Mammary epithelial cell (primary cell): ENCODE measurements around the gene ITPKB.

Experiments used
- EZH2 ChIP-seq: IDR thresholded peaks from 2 replicates; pipeline ENCODE4 v1.6.1; 2012; ENCODE audit warnings: low read length, inconsistent platforms, borderline replicate concordance
- TF ChIP-seq, protein P1 (sequence below), 2 donors: IDR thresholded peaks in 1 of 2; conservative IDR thresholded peaks in 1 of 2; 2 replicates each; pipeline ENCODE4 v1.5.1; 2011 to 2012; ENCODE audit warnings: inconsistent platforms in 2 of 2, low read length in 2 of 2, mild to moderate bottlenecking in 2 of 2, control low read depth in 1 of 2, low read depth in 1 of 2; ENCODE audit not compliant: insufficient read depth in 1 of 2; ENCODE audit errors: extremely low read depth in 1 of 2

- TF ChIP-seq, protein P1, sequence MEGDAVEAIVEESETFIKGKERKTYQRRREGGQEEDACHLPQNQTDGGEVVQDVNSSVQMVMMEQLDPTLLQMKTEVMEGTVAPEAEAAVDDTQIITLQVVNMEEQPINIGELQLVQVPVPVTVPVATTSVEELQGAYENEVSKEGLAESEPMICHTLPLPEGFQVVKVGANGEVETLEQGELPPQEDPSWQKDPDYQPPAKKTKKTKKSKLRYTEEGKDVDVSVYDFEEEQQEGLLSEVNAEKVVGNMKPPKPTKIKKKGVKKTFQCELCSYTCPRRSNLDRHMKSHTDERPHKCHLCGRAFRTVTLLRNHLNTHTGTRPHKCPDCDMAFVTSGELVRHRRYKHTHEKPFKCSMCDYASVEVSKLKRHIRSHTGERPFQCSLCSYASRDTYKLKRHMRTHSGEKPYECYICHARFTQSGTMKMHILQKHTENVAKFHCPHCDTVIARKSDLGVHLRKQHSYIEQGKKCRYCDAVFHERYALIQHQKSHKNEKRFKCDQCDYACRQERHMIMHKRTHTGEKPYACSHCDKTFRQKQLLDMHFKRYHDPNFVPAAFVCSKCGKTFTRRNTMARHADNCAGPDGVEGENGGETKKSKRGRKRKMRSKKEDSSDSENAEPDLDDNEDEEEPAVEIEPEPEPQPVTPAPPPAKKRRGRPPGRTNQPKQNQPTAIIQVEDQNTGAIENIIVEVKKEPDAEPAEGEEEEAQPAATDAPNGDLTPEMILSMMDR (conservative IDR thresholded peaks at IDR 0.05 in 1 of 2, IDR thresholded peaks at IDR 0.05 in 1 of 2; ENCODE audit: extremely low read depth in 1 of 2, insufficient read depth in 1 of 2, low read depth in 1 of 2, low read length in 2 of 2), result no peak
- no peak for TF ChIP-seq EZH2
These were observed 34.7 kb downstream of the ITPKB start for GRCh38 chr1:226704169-226704937.
